ENCODE results near the gene TMEM256. TPM values are rescaled to one million over a fixed set of nuclear protein-coding genes. Genes with fewer than 3 reads are reported as not detected.

Gene TMEM256
- polyA plus RNA-seq, 2 of the 4 experiments (the other 2 are of a cell fraction): 127 to 164 TPM

- ChIA-PET POLR2A (interaction anchor here (0.6 kb wide), 1 partner anchor 38 kb away, joined by 3 read pairs; no protein-coding TSS in a partner anchor), CTCF (interaction anchor here (0.6 to 3.4 kb wide), 7 partner anchors 11 to 151 kb away, joined by 3 to 20 read pairs (median 6); partner anchors contain the start of gene SPEM1)
- 86% methylated on average over 6 of the region's 6 CpGs for WGBS (ENCODE audit: missing lambda C conversion rate)
- TF ChIP-seq POLR2AphosphoS2 (conservative IDR thresholded peaks at IDR 0.05; ENCODE audit: low read length) (no peak), ZNF302 (CRISPR knock-in tag; IDR thresholded peaks at IDR 0.05) (no peak), FOSL2 (IDR thresholded peaks at IDR 0.05) (no peak), FOSL2 (CRISPR knock-in tag; IDR thresholded peaks at IDR 0.05) (no peak), HDAC2 (IDR thresholded peaks at IDR 0.05) (no peak), CTCF (IDR thresholded peaks at IDR 0.05) (no peak), FOXS1 (CRISPR knock-in tag; IDR thresholded peaks at IDR 0.05) (no peak), CBX8 (IDR thresholded peaks at IDR 0.05) (no peak), MAX (IDR thresholded peaks at IDR 0.05) (no peak), MYC (IDR thresholded peaks at IDR 0.05; ENCODE audit: borderline replicate concordance, low read length) (no peak), MAZ (IDR thresholded peaks at IDR 0.05; ENCODE audit: borderline replicate concordance, low read depth, low read length) (no peak), POLR2A (IDR thresholded peaks at IDR 0.05; ENCODE audit: low read length) (no peak), EHF (CRISPR knock-in tag; IDR thresholded peaks at IDR 0.05) (no peak), ZC3H11A (IDR thresholded peaks at IDR 0.05) (no peak), PBX3 (IDR thresholded peaks at IDR 0.05) (no peak)
- FAIRE-seq (no peak), ATAC-seq (no peak), DNase-seq (ENCODE audit: low read depth in 1 of 2, low spot score in 1 of 2) (no peak)
- H3K27ac ChIP-seq: no peak overlapping the region
- H3K4me1 ChIP-seq: peaks cover 14% of the 10 kb centered on the region
- H3K4me2 ChIP-seq: no peak overlapping the region
- no peaks in the 10 kb centered on the region for H3K9me3 ChIP-seq
- H3K4me3 ChIP-seq: no peak overlapping the region
Observed at GRCh38 chr17:7409716-7410115, 5.8 kb upstream of the TMEM256 start.

GRCh38 chr17:7408863-7409262 lies 5.0 kb upstream of the TMEM256 start:
- 89% methylated on average over 6 of the region's 6 CpGs for WGBS (ENCODE audit: missing lambda C conversion rate)
- no peak for DNase-seq (ENCODE audit: low read depth in 1 of 2, low spot score in 1 of 2)
- H3K4me3 ChIP-seq: no peak overlapping the region
- ATAC-seq: no peak
- no peak for FAIRE-seq
- no peaks in the 10 kb centered on the region for H3K9me3 ChIP-seq
- peaks cover 14% of the 10 kb centered on the region for H3K4me1 ChIP-seq
- ChIA-PET POLR2A (no interaction called here), CTCF (interaction anchor here (0.5 to 3.4 kb wide), 8 partner anchors 12 to 151 kb away, joined by 3 to 20 read pairs (median 4); partner anchors contain the start of gene SPEM1)
- no peak for TF ChIP-seq USF2 (IDR thresholded peaks at IDR 0.05)
- no peak for TF ChIP-seq FOXS1 (CRISPR knock-in tag; IDR thresholded peaks at IDR 0.05)
- no peak for TF ChIP-seq RFX5 (IDR thresholded peaks at IDR 0.05)
- TF ChIP-seq REST (IDR thresholded peaks at IDR 0.05): no peak
- TF ChIP-seq CBX2 (IDR thresholded peaks at IDR 0.05; ENCODE audit: borderline replicate concordance, low read depth): no peak
- no peak for TF ChIP-seq EHMT2 (IDR thresholded peaks at IDR 0.05; ENCODE audit: low read depth)
- H3K4me2 ChIP-seq: no peak overlapping the region
- no peak overlapping the region for H3K27ac ChIP-seq
